ENCODE measurements around the gene LGALS9. TPM values are rescaled to one million over a fixed set of nuclear protein-coding genes. Genes with fewer than 3 reads are reported as not detected.

The LGALS9 gene
- polyA plus RNA-seq, 1 donor from 2014 or later: not detected

GRCh38 chr17:27633312-27634025 lies 2.5 kb downstream of the LGALS9 start:
- H3K9ac ChIP-seq (ENCODE audit: low read length): no peak overlapping the region
- no peak overlapping the region for H3K4me3 ChIP-seq (ENCODE audit: low read length)
- H3K27me3 ChIP-seq (ENCODE audit: insufficient read depth, low read depth, low read length): no peaks in the 10 kb centered on the region
- no peak for TF ChIP-seq POLR2AphosphoS5 (IDR thresholded peaks at IDR 0.05)
- TF ChIP-seq EP300 (conservative IDR thresholded peaks at IDR 0.05; ENCODE audit: poor library complexity, severe bottlenecking): no peak
- no peak for TF ChIP-seq CTCF (IDR thresholded peaks at IDR 0.05; ENCODE audit: poor library complexity, severe bottlenecking)
- TF ChIP-seq SMC3 (conservative IDR thresholded peaks at IDR 0.05; ENCODE audit: poor library complexity): no peak
- no peak for TF ChIP-seq TAF1 (IDR thresholded peaks at IDR 0.05; ENCODE audit: low read depth)
- TF ChIP-seq REST (IDR thresholded peaks at IDR 0.05; ENCODE audit: borderline replicate concordance): no peak
- TF ChIP-seq MXI1 (conservative IDR thresholded peaks at IDR 0.05; ENCODE audit: poor library complexity, severe bottlenecking): no peak
- no peak for TF ChIP-seq RAD21 (conservative IDR thresholded peaks at IDR 0.05)
- TF ChIP-seq EZH2 (IDR thresholded peaks at IDR 0.05; ENCODE audit: borderline replicate concordance, insufficient read depth, low read length, poor library complexity, severe bottlenecking): no peak
- no peaks in the 10 kb centered on the region for H3K9me3 ChIP-seq (ENCODE audit: low read length)
- no peak overlapping the region for H3K27ac ChIP-seq (ENCODE audit: low read length)
- no peak overlapping the region for H2AFZ ChIP-seq (ENCODE audit: low read depth, low read length)
- H3K36me3 ChIP-seq (ENCODE audit: insufficient read depth, low read length): no peaks in the 10 kb centered on the region
- no peaks in the 10 kb centered on the region for H4K20me1 ChIP-seq (ENCODE audit: insufficient read depth)
- no peak overlapping the region for H3K4me2 ChIP-seq (ENCODE audit: low read length)
- H3K79me2 ChIP-seq (replicated peaks; ENCODE audit: insufficient read depth, low read length): no peaks in the 10 kb centered on the region
- no peaks in the 10 kb centered on the region for H3K9me2 ChIP-seq (ENCODE audit: insufficient read depth, low read length)
- no peaks in the 10 kb centered on the region for H3F3A ChIP-seq (ENCODE audit: insufficient read depth, low read length, poor library complexity, severe bottlenecking)

GRCh38 chr17:27634026-27634335 lies 3.0 kb downstream of the LGALS9 start:
- Histone ChIP-seq H4K20me1 (ENCODE audit: insufficient read depth) (no peaks in the 10 kb centered on the region), H3K9me3 (ENCODE audit: low read length) (no peaks in the 10 kb centered on the region), H3K9ac (ENCODE audit: low read length) (no peak overlapping the region), H3K4me3 (ENCODE audit: low read length) (no peak overlapping the region), H3K4me2 (ENCODE audit: low read length) (no peak overlapping the region), H3K27ac (ENCODE audit: low read length) (no peak overlapping the region), H3K27me3 (ENCODE audit: insufficient read depth, low read depth, low read length) (no peaks in the 10 kb centered on the region), H3K79me2 (replicated peaks; ENCODE audit: insufficient read depth, low read length) (no peaks in the 10 kb centered on the region), H3K36me3 (ENCODE audit: insufficient read depth, low read length) (no peaks in the 10 kb centered on the region), H2AFZ (ENCODE audit: low read depth, low read length) (no peak overlapping the region), H3K9me2 (ENCODE audit: insufficient read depth, low read length) (no peaks in the 10 kb centered on the region), H3F3A (ENCODE audit: insufficient read depth, low read length, poor library complexity, severe bottlenecking) (no peaks in the 10 kb centered on the region)
- no peak for TF ChIP-seq SMC3 (conservative IDR thresholded peaks at IDR 0.05; ENCODE audit: poor library complexity)
- no peak for TF ChIP-seq EP300 (conservative IDR thresholded peaks at IDR 0.05; ENCODE audit: poor library complexity, severe bottlenecking)
- no peak for TF ChIP-seq CTCF (IDR thresholded peaks at IDR 0.05; ENCODE audit: poor library complexity, severe bottlenecking)
- TF ChIP-seq EZH2 (IDR thresholded peaks at IDR 0.05; ENCODE audit: borderline replicate concordance, insufficient read depth, low read length, poor library complexity, severe bottlenecking): no peak
- no peak for TF ChIP-seq REST (IDR thresholded peaks at IDR 0.05; ENCODE audit: borderline replicate concordance)
- TF ChIP-seq MXI1 (conservative IDR thresholded peaks at IDR 0.05; ENCODE audit: poor library complexity, severe bottlenecking): no peak
- no peak for TF ChIP-seq RAD21 (conservative IDR thresholded peaks at IDR 0.05)
- no peak for TF ChIP-seq TAF1 (IDR thresholded peaks at IDR 0.05; ENCODE audit: low read depth)
- no peak for TF ChIP-seq POLR2AphosphoS5 (IDR thresholded peaks at IDR 0.05)

Data from neural cell (in vitro differentiated cells).